Right cardiac atrium (tissue), 5 donors: ENCODE results near the gene ZNF606. TPM values are rescaled to one million over a fixed set of nuclear protein-coding genes. Genes with fewer than 3 reads are reported as not detected.

Source experiments
- ATAC-seq, 2 donors: fragments of 200-7000 bp; cut with Tn5 transposase; one replicate each; pipeline versions ENCODE4 v1.8.0 to v1.9.1; 2020; ENCODE audit warnings: moderate library complexity in 2 of 2, mild to moderate bottlenecking in 1 of 2
- DNase-seq, 3 donors: peaks; one replicate each; pipeline ENCODE4 v3.0.0-alpha.2; 2020
- H3K27ac ChIP-seq: one replicate; pipeline ENCODE4 v1.5.1; 2013; ENCODE audit warnings: mild to moderate bottlenecking, low read length, control low read depth, moderate library complexity
- H3K27me3 ChIP-seq: one replicate; pipeline ENCODE4 v1.6.1; 2013; ENCODE audit not compliant: control insufficient read depth, insufficient read depth
- H3K4me1 ChIP-seq: one replicate; pipeline ENCODE4 v1.6.1; 2013; ENCODE audit warnings: low read length; ENCODE audit not compliant: control insufficient read depth, insufficient read depth
- H3K4me3 ChIP-seq: one replicate; pipeline ENCODE4 v1.5.1; 2013; ENCODE audit warnings: low read length, control low read depth
- H3K9me3 ChIP-seq: one replicate; pipeline ENCODE4 v1.6.1; 2013; ENCODE audit warnings: low read length; ENCODE audit not compliant: control insufficient read depth
- WGBS: extraction: QIAGEN DNeasy Blood & Tissue Kit; methylation state at CpG from one replicate; pipeline ENCODE4 v1.1.7; 2013; 5-methylcytosine and 5-hydroxymethylcytosine counted together
- intact Hi-C, 4 donors: fragments of 100-400 bp; cut with DNase I; formaldehyde crosslinking; loops; one replicate each; pipeline versions ENCODE4 v1.11.0 to v1.14.0; 2022 to 2023
- long read RNA-seq, 4 donors: library from polyadenylated mRNA; unstranded; transcript quantifications; one replicate each; pipeline ENCODE4 v2.0.0, GENCODE V29; 2020 to 2021
- polyA plus RNA-seq: library from polyadenylated mRNA; stranded (reverse); fragments of 200-250 nt; gene quantifications from one replicate; pipeline ENCODE4 v1.2.3, GENCODE V29; 2013
- total RNA-seq, 4 donors: library from RNA; stranded (reverse); fragmentation: NEBNext Ultra II Directional; extraction: Animal tissue kit (Norgen Biotek cat#: 25700); gene quantifications; one replicate each; pipeline ENCODE4 v1.2.1, GENCODE V29; 2021
- donor health status: healthy with polysubstance abuse.
- donor health status: DM: no; HTN: yes; CAD: no.
- donor health status: DM: no; HTN: no; CAD: no.
- donor health status: DM: no; HTN: yes; CAD: no; lungs with severe emphysema.
- donor health status: DM: yes; HTN: yes; CAD: no.

Gene ZNF606
- total RNA-seq (10 to 100 TPM; 11.8 to 16.8 (median 15.7) TPM), polyA plus RNA-seq (10.2 TPM)
- long read RNA-seq, donor 1, full-length matches to known transcripts = 11 of 24 reads
- long read RNA-seq, donor 1, partial matches to known transcripts = 1 of 24 reads
- long read RNA-seq, donor 1, other reads (novel, unspliced or antisense) = 12 of 24 reads
- long read RNA-seq, donor 2, full-length matches to known transcripts = 4 of 9 reads
- long read RNA-seq, donor 2, partial matches to known transcripts = 0 of 9 reads
- long read RNA-seq, donor 2, other reads (novel, unspliced or antisense) = 5 of 9 reads
- long read RNA-seq, donor 3, full-length matches to known transcripts = 25 of 59 reads
- long read RNA-seq, donor 3, partial matches to known transcripts = 9 of 59 reads
- long read RNA-seq, donor 3, other reads (novel, unspliced or antisense) = 25 of 59 reads
- long read RNA-seq, donor 4, partial matches to known transcripts = 0 of 5 reads
- long read RNA-seq, donor 4, other reads (novel, unspliced or antisense) = 2 of 5 reads

DNA sequence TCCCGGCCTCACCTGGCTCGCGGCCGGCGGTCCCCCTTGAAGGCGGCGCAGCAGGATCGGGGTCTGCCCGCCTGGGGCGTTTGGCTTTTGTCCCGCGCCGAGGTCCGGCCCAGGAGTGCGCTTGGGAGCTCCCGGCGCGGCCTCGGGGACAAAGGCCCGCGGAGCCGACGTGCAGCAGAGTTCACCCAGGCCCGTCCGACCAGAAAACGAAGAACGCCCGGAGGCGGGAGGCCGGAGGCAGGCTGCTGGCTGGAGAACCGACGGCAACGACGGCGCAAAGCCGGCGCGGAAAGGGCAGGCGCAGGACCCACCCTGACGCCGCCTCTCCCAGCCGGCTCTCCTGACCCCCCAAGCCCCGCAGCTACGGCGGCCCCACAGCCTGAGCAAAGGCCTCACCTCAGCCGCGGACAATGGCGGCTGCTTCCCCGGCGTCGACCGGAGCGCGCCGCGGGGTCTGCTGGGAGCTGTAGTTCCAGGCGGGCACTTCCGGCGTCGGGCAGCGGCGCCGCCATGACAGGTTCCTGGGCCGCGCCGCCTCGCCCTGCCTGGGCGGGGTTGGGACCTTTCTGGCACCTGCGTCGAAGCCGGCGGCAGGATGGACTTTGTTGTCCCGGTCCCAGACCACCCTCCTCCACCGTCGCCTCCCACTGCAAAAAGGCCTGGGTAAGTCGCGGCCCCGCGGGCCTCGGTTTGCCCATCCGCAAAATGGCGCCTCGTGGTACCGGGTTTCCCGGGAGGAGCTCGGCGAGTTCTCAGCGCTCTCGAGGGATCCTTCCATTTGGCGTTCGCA is at the start of gene ZNF606:
ZNF606 (minus strand) TSS at position 437 of the 790 bp plus-strand sequence. CDS start 1,501 bp downstream, outside the sequence.
- intact Hi-C loops = no loop called here
- under 1% methylated on average over 91 of the region's 91 CpGs for WGBS

DNA sequence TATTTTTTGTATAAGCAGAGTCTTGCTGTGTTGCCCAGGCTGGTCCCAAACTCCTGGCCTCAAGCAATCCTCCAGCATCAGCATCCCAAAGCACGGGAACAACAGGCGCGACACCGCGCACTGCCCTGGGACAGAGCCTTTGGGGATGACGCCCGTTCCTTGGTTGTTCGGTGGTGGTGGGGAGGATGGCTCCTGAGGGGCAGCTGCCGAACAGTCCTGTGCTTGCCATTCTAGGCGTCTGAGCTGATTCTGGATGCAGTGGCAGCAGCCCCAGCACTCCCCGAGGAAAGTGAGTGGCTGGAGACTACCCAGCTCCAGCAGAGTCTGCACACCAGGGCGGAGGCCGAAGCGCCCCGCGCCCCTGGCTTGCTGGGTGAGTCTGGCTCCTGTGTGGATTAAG is 49.6 kb upstream of the ZNF606 start:
- no peak overlapping the region for H3K27ac ChIP-seq
- intact Hi-C loops = loop anchor here in 1 of 4 donors (1.0 kb wide), 1 partner anchor 34 kb away; no protein-coding TSS in a partner anchor
- H3K4me1 ChIP-seq = no peaks in the 10 kb centered on the region
- WGBS = 99% methylated on average over 16 of the region's 16 CpGs
- no peak overlapping the region for H3K4me3 ChIP-seq
- no peaks in the 10 kb centered on the region for H3K27me3 ChIP-seq
- no peaks in the 10 kb centered on the region for H3K9me3 ChIP-seq
- DNase-seq (no peak), ATAC-seq (no peak)

More for the DNA sequence above, at the start of gene ZNF606:
- Histone ChIP-seq H3K9me3 (peaks cover 5% of the 10 kb centered on the region), H3K27ac (peak within 1 kb of the TSS; percentile 87), H3K27me3 (no peaks in the 10 kb centered on the region), H3K4me3 (peak within 1 kb of the TSS; percentile 85), H3K4me1 (peaks cover 6% of the 10 kb centered on the region)
- ATAC-seq = peak; percentile 98 to 99
- peak; percentile 91 to 96 (median 95) for DNase-seq

GRCh38 chr19:58047672-58048071 is 45.1 kb upstream of the ZNF606 start:
- H3K27ac ChIP-seq = no peak overlapping the region
- H3K27me3 ChIP-seq = no peaks in the 10 kb centered on the region
- no peaks in the 10 kb centered on the region for H3K4me1 ChIP-seq
- 95% methylated on average over 12 of the region's 12 CpGs for WGBS
- DNase-seq = no peak
- ATAC-seq = no peak
- peaks cover 3% of the 10 kb centered on the region for H3K9me3 ChIP-seq
- no peak overlapping the region for H3K4me3 ChIP-seq
- intact Hi-C loops = no loop called here

GRCh38 chr19:58046856-58047255 is 44.2 kb upstream of the ZNF606 start:
- no peak for DNase-seq
- Histone ChIP-seq H3K4me1 (no peaks in the 10 kb centered on the region), H3K4me3 (no peak overlapping the region), H3K27ac (no peak overlapping the region), H3K9me3 (peaks cover 3% of the 10 kb centered on the region), H3K27me3 (no peaks in the 10 kb centered on the region)
- intact Hi-C loops = no loop called here
- ATAC-seq = no peak
- 85% methylated on average over 7 of the region's 7 CpGs for WGBS

- DNase-seq (no peak), ATAC-seq (no peak)
- Histone ChIP-seq H3K27ac (no peak overlapping the region), H3K9me3 (peaks cover 3% of the 10 kb centered on the region), H3K27me3 (no peaks in the 10 kb centered on the region), H3K4me3 (no peak overlapping the region), H3K4me1 (no peaks in the 10 kb centered on the region)
- intact Hi-C loops = no loop called here
- 94% methylated on average over 24 of the region's 24 CpGs for WGBS
Measured at GRCh38 chr19:58045411-58046050, 42.9 kb upstream of the ZNF606 start.

DNA sequence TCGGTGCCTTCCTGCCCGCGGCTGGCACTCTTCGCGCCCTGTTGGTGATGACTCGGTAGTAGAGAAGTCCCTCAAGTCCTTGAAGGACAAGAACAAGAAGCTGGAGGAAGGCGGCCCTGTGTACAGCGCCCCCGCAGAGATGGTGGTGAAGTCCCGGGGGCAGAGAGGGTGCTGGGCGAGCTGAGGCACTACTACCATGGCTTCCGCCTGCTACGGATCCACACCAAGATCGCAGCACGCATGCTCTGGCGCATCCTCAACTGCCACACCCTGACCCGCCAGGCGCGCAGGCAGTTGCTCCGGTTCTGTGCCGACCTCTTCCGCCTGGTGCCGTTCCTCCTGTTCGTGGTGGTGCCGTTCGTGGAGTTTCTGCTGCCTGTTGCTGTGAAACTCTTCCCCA is 42.3 kb upstream of the ZNF606 start:
- H3K4me1 ChIP-seq = no peaks in the 10 kb centered on the region
- no peak overlapping the region for H3K4me3 ChIP-seq
- 92% methylated on average over 26 of the region's 26 CpGs for WGBS
- H3K27me3 ChIP-seq = no peaks in the 10 kb centered on the region
- no peak overlapping the region for H3K27ac ChIP-seq
- peaks cover 3% of the 10 kb centered on the region for H3K9me3 ChIP-seq
- ATAC-seq (no peak), DNase-seq (no peak)
- intact Hi-C loops = no loop called here

DNA sequence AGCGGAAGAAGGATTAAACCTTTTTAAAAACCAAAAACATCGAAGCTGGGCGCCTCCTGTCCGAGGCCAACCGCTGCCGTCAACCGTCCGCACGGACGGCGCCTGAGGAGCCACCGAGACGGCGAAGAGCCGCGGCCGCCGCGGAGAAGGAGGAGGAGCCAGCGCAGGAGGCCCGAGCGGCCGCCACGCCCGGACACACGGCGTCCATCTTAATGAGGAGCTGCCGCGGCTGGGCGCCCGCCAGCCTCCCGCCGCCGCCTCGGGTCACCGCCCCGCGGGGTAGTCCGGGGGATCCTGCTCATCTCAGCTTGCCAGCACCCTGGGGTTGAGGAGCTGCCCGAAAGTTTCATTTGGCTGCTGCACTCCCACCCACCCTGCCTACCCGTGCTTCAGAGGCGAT is 41.8 kb upstream of the ZNF606 start:
- intact Hi-C loops = no loop called here
- DNase-seq (no peak), ATAC-seq (no peak)
- Histone ChIP-seq H3K27me3 (no peaks in the 10 kb centered on the region), H3K27ac (no peak overlapping the region), H3K4me1 (no peaks in the 10 kb centered on the region), H3K4me3 (no peak overlapping the region), H3K9me3 (peaks cover 3% of the 10 kb centered on the region)
- 54% methylated on average over 41 of the region's 42 CpGs for WGBS

DNA sequence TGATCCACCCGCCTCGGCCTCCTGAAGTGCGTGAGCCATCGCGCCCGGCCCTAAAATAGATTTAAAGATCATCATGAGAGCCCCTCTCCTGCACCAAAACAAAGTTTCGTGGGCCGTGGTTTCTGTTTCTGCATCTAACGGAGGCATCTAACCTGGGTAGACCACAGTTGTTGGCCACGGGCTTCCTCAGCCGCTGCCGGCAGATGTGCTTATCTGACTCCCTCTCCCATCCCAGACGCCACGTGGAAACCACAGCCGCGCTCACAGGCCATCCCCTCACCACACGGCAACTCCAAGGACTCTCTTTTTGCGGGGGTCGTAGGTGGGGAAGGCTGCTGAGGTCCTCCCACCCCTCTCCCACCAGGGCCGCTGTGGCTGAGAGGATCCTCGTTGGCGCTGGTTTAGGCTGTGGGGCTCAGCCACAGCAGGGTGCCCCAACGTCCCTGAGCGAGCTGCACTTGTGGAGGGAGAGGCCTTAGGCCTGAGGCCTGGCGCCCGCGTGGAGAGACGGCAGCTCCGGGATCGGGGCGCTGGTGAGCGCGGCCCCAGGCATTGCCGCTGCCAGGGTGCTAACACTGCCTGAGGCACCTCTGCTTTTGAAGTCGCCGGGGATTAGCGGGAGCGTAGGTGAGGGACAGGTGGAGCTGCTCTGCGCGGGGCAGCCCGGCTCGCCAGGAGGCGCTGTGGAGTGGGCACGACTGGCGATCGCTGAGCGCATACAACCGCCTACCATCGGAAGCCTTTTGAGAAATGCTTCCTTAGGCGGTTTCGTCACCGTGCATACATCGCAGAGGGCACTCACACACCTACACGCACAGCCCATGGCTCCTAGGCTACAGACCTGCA is 40.1 kb upstream of the ZNF606 start:
- no peak for DNase-seq
- intact Hi-C loops = no loop called here
- H3K27ac ChIP-seq = no peak overlapping the region
- H3K27me3 ChIP-seq = no peaks in the 10 kb centered on the region
- no peaks in the 10 kb centered on the region for H3K4me1 ChIP-seq
- peaks cover 3% of the 10 kb centered on the region for H3K9me3 ChIP-seq
- no peak overlapping the region for H3K4me3 ChIP-seq
- 34% methylated on average over 54 of the region's 54 CpGs for WGBS
- ATAC-seq = no peak

DNA sequence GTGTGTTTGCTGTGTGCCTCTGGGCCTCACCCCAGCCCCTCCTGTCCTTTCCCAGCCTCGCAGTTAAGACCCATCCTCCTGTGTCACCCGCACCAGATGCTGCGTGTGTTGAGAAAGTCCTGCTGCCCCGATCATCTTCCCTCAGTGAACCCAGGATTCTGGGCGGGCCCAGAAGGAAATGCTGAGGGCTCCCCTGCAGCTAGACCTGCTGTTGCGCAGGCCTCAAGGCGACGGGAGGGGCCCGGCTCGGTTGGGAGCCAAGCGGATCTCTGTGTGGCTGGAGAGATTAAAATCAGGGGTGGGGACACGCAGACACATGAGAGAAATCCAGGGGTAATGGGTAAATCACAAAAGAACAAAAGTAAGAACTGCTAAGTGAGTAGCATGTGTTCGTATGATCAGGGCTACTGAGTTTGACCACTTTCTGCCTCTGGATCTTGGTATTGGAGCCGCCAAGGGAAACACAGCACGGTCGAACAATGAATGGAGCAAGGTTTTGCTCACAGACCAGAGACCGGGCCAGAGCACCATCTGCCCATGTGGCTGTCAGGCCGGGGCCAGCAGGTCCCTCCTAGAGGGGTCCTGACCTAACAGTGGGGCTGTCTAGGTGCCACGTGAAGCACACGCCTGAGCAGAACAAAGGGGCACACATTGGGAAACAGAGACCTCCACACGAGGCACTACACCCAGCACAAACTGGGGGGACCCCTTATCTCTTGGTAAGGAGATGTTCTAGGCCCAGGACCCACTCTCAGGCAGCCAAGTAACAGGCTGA is 38.3 kb upstream of the ZNF606 start:
- Histone ChIP-seq H3K4me1 (no peaks in the 10 kb centered on the region), H3K4me3 (no peak overlapping the region), H3K27me3 (no peaks in the 10 kb centered on the region), H3K9me3 (peaks cover 3% of the 10 kb centered on the region), H3K27ac (no peak overlapping the region)
- no peak for ATAC-seq
- DNase-seq = no peak
- 82% methylated on average over 21 of the region's 21 CpGs for WGBS
- intact Hi-C loops = no loop called here
